T-cell (primary cell): ENCODE measurements around the gene LRP1. TPM values are rescaled to one million over a fixed set of nuclear protein-coding genes. Genes with fewer than 3 reads are reported as not detected.

ENCODE experiments used
- ATAC-seq, 4 experiments: fragments of 200-7000 bp in 3 of 4; fragments of 150-1000 bp in 1 of 4; cut with Tn5 transposase; replicated peaks in 1 of 4; 1 replicate in 3 of 4; 2 replicates in 1 of 4; pipeline ENCODE4 v1.10.0; 2021; ENCODE audit warnings: moderate library complexity in 3 of 4, mild to moderate bottlenecking in 2 of 4, moderate number of reproducible peaks in 1 of 4
- CTCF ChIA-PET, 2 donors: fragments of 300-600 bp; sonication (Branson Sonifier 250); formaldehyde crosslinking; loops; one replicate each; lab custom pipeline; 2022; ENCODE audit warnings: antibody characterized with exemption in 2 of 2; lab: Charles Lee
- POLR2A ChIA-PET, 2 donors: fragments of 300-600 bp; sonication (Branson Sonifier 250); formaldehyde crosslinking; loops; one replicate each; lab custom pipeline; 2022; ENCODE audit warnings: antibody characterized with exemption in 2 of 2; lab: Charles Lee
- DNase-seq, 35 experiments: peaks; one replicate each; pipeline versions ENCODE4 v3.0.0 to v3.0.0-alpha.2; 2013 to 2023
- H3K27ac ChIP-seq: one replicate; pipeline ENCODE4 v1.5.1; 2013; ENCODE audit warnings: low read length
- H3K27me3 ChIP-seq, 2 experiments: replicated peaks in 1 of 2; 1 replicate in 1 of 2; 2 replicates in 1 of 2; pipeline versions ENCODE4 v1.6.1 to v1.7.0; 2013; ENCODE audit warnings: low read length in 1 of 2, mixed read lengths in 1 of 2; ENCODE audit not compliant: control insufficient read depth in 2 of 2, insufficient read depth in 2 of 2; ENCODE audit errors: extremely low read depth in 1 of 2
- H3K36me3 ChIP-seq, 2 donors: 1 replicate in 1 of 2; 2 replicates in 1 of 2; pipeline versions ENCODE4 v1.6.1 to v1.7.0; 2013; ENCODE audit warnings: low read length in 1 of 2; ENCODE audit not compliant: control insufficient read depth in 2 of 2, insufficient read depth in 1 of 2; ENCODE audit errors: extremely low read depth in 1 of 2
- H3K4me1 ChIP-seq, 2 experiments: 1 replicate in 1 of 2; 2 replicates in 1 of 2; pipeline versions ENCODE4 v1.6.1 to v1.7.0; 2013; ENCODE audit warnings: low read length in 2 of 2, mixed read lengths in 1 of 2; ENCODE audit not compliant: insufficient read depth in 2 of 2, control insufficient read depth in 1 of 2; ENCODE audit errors: extremely low read depth in 1 of 2
- H3K4me3 ChIP-seq, 2 donors: 1 replicate in 1 of 2; 2 replicates in 1 of 2; pipeline versions ENCODE4 v1.5.1 to v1.7.0; 2013; ENCODE audit warnings: mild to moderate bottlenecking in 2 of 2, low read length in 1 of 2, moderate library complexity in 1 of 2; ENCODE audit not compliant: control insufficient read depth in 1 of 2; ENCODE audit errors: extremely low read depth in 1 of 2
- H3K9me3 ChIP-seq: 2 replicates; pipeline ENCODE4 v1.7.0; 2013
- H3K27ac Mint-ChIP-seq, 2 donors: one replicate each; pipeline ENCODE4 v1.8.0; 2020 to 2021; ENCODE audit warnings: mild to moderate bottlenecking in 2 of 2, mixed read lengths in 2 of 2
- H3K27me3 Mint-ChIP-seq, 2 donors: one replicate each; pipeline ENCODE4 v1.8.0; 2021 to 2022; ENCODE audit warnings: mixed read lengths in 2 of 2
- H3K36me3 Mint-ChIP-seq: one replicate; pipeline ENCODE4 v1.8.0; 2021; ENCODE audit warnings: mixed read lengths
- H3K4me1 Mint-ChIP-seq, 3 donors: one replicate each; pipeline ENCODE4 v1.8.0; 2020 to 2022; ENCODE audit warnings: mixed read lengths in 3 of 3, mild to moderate bottlenecking in 1 of 3
- H3K4me3 Mint-ChIP-seq, 3 donors: one replicate each; pipeline ENCODE4 v1.8.0; 2020 to 2022; ENCODE audit warnings: mild to moderate bottlenecking in 3 of 3, mixed read lengths in 3 of 3, moderate library complexity in 3 of 3
- H3K9me3 Mint-ChIP-seq, 3 donors: one replicate each; pipeline ENCODE4 v1.8.0; 2020 to 2022; ENCODE audit warnings: mixed read lengths in 3 of 3
- WGBS: methylation state at CpG from one replicate; pipeline ENCODE4 v1.1.5; 2013; ENCODE audit warnings: missing lambda C conversion rate; ENCODE audit not compliant: insufficient coverage; 5-methylcytosine and 5-hydroxymethylcytosine counted together
- total RNA-seq, 35 experiments: library from RNA in 6 of 35; stranded (reverse) in 6 of 35; fragments of 120-200 nt in 1 of 35; gene quantifications; one replicate each; pipeline versions ENCODE4 v1.2.1 to v1.2.4 and lab custom pipeline; 2013 to 2026

Gene LRP1
- total RNA-seq, 5 donors from 2014 or later (not counting 1 experiment from before 2014, with no cell fraction given): 5.9 to 8.1 (median 7.7) TPM

- no peaks in the 10 kb centered on the region for H3K36me3 ChIP-seq
- Mint-ChIP-seq H3K27ac (peak overlapping the region in 1 of 2 donors; percentile 28), H3K27me3 (no peaks in the 10 kb centered on the region), H3K4me3 (no peak overlapping the region), H3K9me3 (no peaks in the 10 kb centered on the region), H3K36me3 (no peaks in the 10 kb centered on the region), H3K4me1 (no peaks in the 10 kb centered on the region)
- H3K27me3 ChIP-seq: peaks cover 0 to 3% of the 10 kb centered on the region in 2 experiments
- H3K9me3 ChIP-seq: no peaks in the 10 kb centered on the region
- DNase-seq: no peak
- no peak overlapping the region for H3K27ac ChIP-seq
- H3K4me1 ChIP-seq: no peaks in the 10 kb centered on the region
- CTCF ChIA-PET: no interaction called here
- no peak for ATAC-seq
- POLR2A ChIA-PET: interaction anchor here in 1 of 2 donors (0.6 kb wide), 1 partner anchor 149 kb away, joined by 4 read pairs; no protein-coding TSS in a partner anchor
- H3K4me3 ChIP-seq: no peak overlapping the region
- 35% methylated on average over 3 of the region's 10 CpGs for WGBS
Measured at GRCh38 chr12:57166971-57167371, 38.7 kb downstream of the LRP1 start.

DNA sequence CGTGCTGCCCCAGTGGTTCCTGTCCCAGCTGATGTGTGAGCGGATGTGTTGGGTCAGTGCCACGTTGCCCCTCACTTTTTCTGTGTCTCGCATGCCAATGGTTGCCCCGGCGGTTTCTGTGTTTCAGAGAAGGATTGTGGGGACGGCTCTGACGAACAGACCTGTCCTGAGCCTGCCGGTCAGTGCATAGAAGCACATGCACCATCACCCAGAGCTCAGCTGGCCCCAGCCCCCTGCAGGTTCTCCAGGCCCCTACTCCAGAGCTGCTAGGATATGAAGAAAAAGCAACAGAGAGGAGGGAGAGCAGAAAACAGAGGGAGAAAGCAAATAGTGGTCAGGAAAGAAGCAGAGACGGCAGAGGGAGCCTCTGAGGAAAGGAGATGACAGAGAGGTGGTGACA is 39.8 kb downstream of the LRP1 start:
- Histone ChIP-seq H3K4me3 (no peak overlapping the region), H3K27me3 (no peaks in the 10 kb centered on the region), H3K36me3 (no peaks in the 10 kb centered on the region), H3K4me1 (no peaks in the 10 kb centered on the region), H3K27ac (no peak overlapping the region), H3K9me3 (no peaks in the 10 kb centered on the region)
- Mint-ChIP-seq H3K4me3 (no peak overlapping the region), H3K4me1 (no peaks in the 10 kb centered on the region), H3K36me3 (no peaks in the 10 kb centered on the region), H3K9me3 (no peaks in the 10 kb centered on the region), H3K27ac (no peak overlapping the region), H3K27me3 (no peaks in the 10 kb centered on the region)
- 88% methylated on average over 9 of the region's 10 CpGs for WGBS
- ChIA-PET CTCF (interaction anchor here in 1 of 2 donors (2.0 kb wide), 1 partner anchor 44 kb away, joined by 6 read pairs; no protein-coding TSS in a partner anchor), POLR2A (no interaction called here)
- ATAC-seq: no peak
- no peak for DNase-seq

GRCh38 chr12:57169046-57169795 is 40.9 kb downstream of the LRP1 start:
- Histone ChIP-seq H3K4me3 (no peak overlapping the region), H3K36me3 (no peaks in the 10 kb centered on the region), H3K27me3 (peaks cover 0 to 3% of the 10 kb centered on the region in 2 experiments), H3K27ac (no peak overlapping the region), H3K4me1 (no peaks in the 10 kb centered on the region), H3K9me3 (no peaks in the 10 kb centered on the region)
- no peak for ATAC-seq
- Mint-ChIP-seq H3K36me3 (no peaks in the 10 kb centered on the region), H3K9me3 (no peaks in the 10 kb centered on the region), H3K27me3 (no peaks in the 10 kb centered on the region), H3K27ac (no peak overlapping the region), H3K4me1 (no peaks in the 10 kb centered on the region), H3K4me3 (no peak overlapping the region)
- no peak for DNase-seq
- CTCF ChIA-PET: interaction anchor here in 1 of 2 donors (2.0 kb wide), 1 partner anchor 45 kb away, joined by 6 read pairs; no protein-coding TSS in a partner anchor
- WGBS: 90% methylated on average over 15 of the region's 23 CpGs
- POLR2A ChIA-PET: no interaction called here

GRCh38 chr12:57169969-57170368 is 41.7 kb downstream of the LRP1 start:
- Mint-ChIP-seq H3K27ac (no peak overlapping the region), H3K9me3 (no peaks in the 10 kb centered on the region), H3K27me3 (no peaks in the 10 kb centered on the region), H3K36me3 (no peaks in the 10 kb centered on the region), H3K4me3 (no peak overlapping the region), H3K4me1 (no peaks in the 10 kb centered on the region)
- DNase-seq (no peak), ATAC-seq (no peak)
- Histone ChIP-seq H3K27ac (no peak overlapping the region), H3K27me3 (peaks cover 0 to 3% of the 10 kb centered on the region in 2 experiments), H3K4me3 (no peak overlapping the region), H3K36me3 (no peaks in the 10 kb centered on the region), H3K4me1 (no peaks in the 10 kb centered on the region), H3K9me3 (no peaks in the 10 kb centered on the region)
- ChIA-PET POLR2A (no interaction called here), CTCF (interaction anchor here in 1 of 2 donors (2.0 kb wide), 1 partner anchor 46 kb away, joined by 6 read pairs; no protein-coding TSS in a partner anchor)
- 96% methylated on average over 5 of the region's 7 CpGs for WGBS

- DNase-seq: no peak
Measured at GRCh38 chr12:57170408-57170807, 42.1 kb downstream of the LRP1 start.

GRCh38 chr12:57170927-57171326 is 42.6 kb downstream of the LRP1 start:
- Mint-ChIP-seq H3K36me3 (no peaks in the 10 kb centered on the region), H3K27ac (no peak overlapping the region), H3K27me3 (no peaks in the 10 kb centered on the region), H3K9me3 (no peaks in the 10 kb centered on the region), H3K4me1 (no peaks in the 10 kb centered on the region), H3K4me3 (no peak overlapping the region)
- Histone ChIP-seq H3K27me3 (peaks cover 0 to 6% of the 10 kb centered on the region in 2 experiments), H3K4me3 (no peak overlapping the region), H3K36me3 (no peaks in the 10 kb centered on the region), H3K27ac (no peak overlapping the region), H3K9me3 (no peaks in the 10 kb centered on the region), H3K4me1 (no peaks in the 10 kb centered on the region)
- WGBS: 89% methylated on average over 3 of the region's 4 CpGs
- ChIA-PET POLR2A (no interaction called here), CTCF (interaction anchor here (0.6 to 1.1 kb wide), 4 partner anchors 47 to 281 kb away, joined by 3 to 7 read pairs (median 3); no protein-coding TSS in a partner anchor)
- ATAC-seq (no peak), DNase-seq (no peak)

More at GRCh38 chr12:57170408-57170807, 42.1 kb downstream of the LRP1 start:
- no peak overlapping the region for H3K27ac ChIP-seq
- ChIA-PET POLR2A (no interaction called here), CTCF (interaction anchor here (0.7 to 1.1 kb wide), 2 partner anchors 46 to 91 kb away, joined by 3 to 7 read pairs; no protein-coding TSS in a partner anchor)
- WGBS: no CpG with 5 or more reads among the region's 1 CpG
- no peak overlapping the region for H3K4me3 Mint-ChIP-seq
- H3K27ac Mint-ChIP-seq: no peak overlapping the region
- H3K4me3 ChIP-seq: no peak overlapping the region
- H3K9me3 ChIP-seq: no peaks in the 10 kb centered on the region
- no peaks in the 10 kb centered on the region for H3K36me3 Mint-ChIP-seq
- H3K9me3 Mint-ChIP-seq: no peaks in the 10 kb centered on the region
- H3K4me1 ChIP-seq: no peaks in the 10 kb centered on the region
- peaks cover 0 to 3% of the 10 kb centered on the region in 2 experiments for H3K27me3 ChIP-seq
- no peaks in the 10 kb centered on the region for H3K36me3 ChIP-seq
- no peak for ATAC-seq
- H3K27me3 Mint-ChIP-seq: no peaks in the 10 kb centered on the region
- no peaks in the 10 kb centered on the region for H3K4me1 Mint-ChIP-seq
